Neural cell (in vitro differentiated cells): ENCODE data around the gene ASTL. TPM values are rescaled to one million over a fixed set of nuclear protein-coding genes. Genes with fewer than 3 reads are reported as not detected.

Experiments used
- H2AFZ ChIP-seq: fragments of 200-600, 300-800 bp; sonication (generic), shearing (Covaris generic); 2 replicates; pipeline ENCODE4 v1.6.0; 2014; ENCODE audit warnings: low read depth, mild to moderate bottlenecking, antibody characterized with exemption, low read length, moderate library complexity
- H3F3A ChIP-seq: fragments of 200-600 bp; shearing (Covaris generic); 2 replicates; pipeline ENCODE4 v1.6.1; 2016; ENCODE audit warnings: mild to moderate bottlenecking, moderate library complexity, mixed read lengths, antibody characterized with exemption, low read length; ENCODE audit not compliant: insufficient read depth, poor library complexity, severe bottlenecking
- H3K27ac ChIP-seq: fragments of 200-600, 300-800 bp; sonication (generic), shearing (Covaris generic); 2 replicates; pipeline ENCODE4 v1.5.1; 2014; ENCODE audit warnings: mild to moderate bottlenecking, low read length, moderate library complexity
- H3K27me3 ChIP-seq: fragments of 300-800, 200-600 bp; sonication (generic), shearing (Covaris generic); 2 replicates; pipeline ENCODE4 v1.6.0; 2014; ENCODE audit warnings: mild to moderate bottlenecking, low read depth, low read length, moderate library complexity; ENCODE audit not compliant: insufficient read depth
- H3K36me3 ChIP-seq: fragments of 300-800, 200-600 bp; sonication (generic), shearing (Covaris generic); 2 replicates; pipeline ENCODE4 v1.5.1; 2014; ENCODE audit warnings: mild to moderate bottlenecking, antibody characterized with exemption, low read length, moderate library complexity; ENCODE audit not compliant: insufficient read depth
- H3K4me2 ChIP-seq: fragments of 300-800, 200-600 bp; sonication (generic), shearing (Covaris generic); 2 replicates; pipeline ENCODE4 v1.6.0; 2014; ENCODE audit warnings: mild to moderate bottlenecking, low read length
- H3K4me3 ChIP-seq: fragments of 300-800, 200-600 bp; sonication (generic), shearing (Covaris generic); 2 replicates; pipeline ENCODE4 v1.5.1; 2014; ENCODE audit warnings: mild to moderate bottlenecking, low read length, moderate library complexity
- H3K79me2 ChIP-seq: fragments of 200-600 bp; shearing (Covaris generic); replicated peaks from 2 replicates; pipeline ENCODE4 v1.6.0; 2014; ENCODE audit warnings: mild to moderate bottlenecking, low read length, moderate library complexity; ENCODE audit not compliant: insufficient read depth
- H3K9ac ChIP-seq: fragments of 300-800, 200-600 bp; sonication (generic), shearing (Covaris generic); 2 replicates; pipeline ENCODE4 v1.6.1; 2016; ENCODE audit warnings: mild to moderate bottlenecking, low read length, mixed read lengths
- H3K9me2 ChIP-seq: fragments of 200-600 bp; shearing (Covaris generic); 2 replicates; pipeline ENCODE4 v1.6.1; 2016; ENCODE audit warnings: mild to moderate bottlenecking, low read length, mixed read lengths; ENCODE audit not compliant: insufficient read depth
- H3K9me3 ChIP-seq: fragments of 200-600, 300-800 bp; sonication (generic), shearing (Covaris generic); 2 replicates; pipeline ENCODE4 v1.6.1; 2016; ENCODE audit warnings: mild to moderate bottlenecking, mixed run types, low read length, moderate library complexity, mixed read lengths
- H4K20me1 ChIP-seq: fragments of 200-600 bp; shearing (Covaris generic); 2 replicates; pipeline ENCODE4 v1.6.1; 2016; ENCODE audit warnings: mild to moderate bottlenecking, mixed run types; ENCODE audit not compliant: insufficient read depth
- CTCF ChIP-seq: fragments of 450-650 bp; IDR thresholded peaks from 2 replicates; pipeline ENCODE4 v1.5.1; 2014; ENCODE audit warnings: antibody characterized with exemption, mild to moderate bottlenecking, moderate library complexity; ENCODE audit not compliant: poor library complexity, severe bottlenecking
- EP300 ChIP-seq: fragments of 450-650 bp; conservative IDR thresholded peaks from 2 replicates; pipeline ENCODE4 v1.6.1; 2014; ENCODE audit warnings: antibody characterized with exemption, mild to moderate bottlenecking, moderate library complexity; ENCODE audit not compliant: poor library complexity, severe bottlenecking
- EZH2 ChIP-seq: fragments of 200-600, 300-800 bp; shearing (Covaris generic), sonication (generic); IDR thresholded peaks from 2 replicates; pipeline ENCODE4 v1.6.1; 2014; ENCODE audit warnings: antibody characterized with exemption, low read length, borderline replicate concordance, mild to moderate bottlenecking; ENCODE audit not compliant: insufficient read depth, poor library complexity, severe bottlenecking
- MXI1 ChIP-seq: fragments of 450-650 bp; conservative IDR thresholded peaks from 2 replicates; pipeline ENCODE4 v1.6.1; 2014; ENCODE audit warnings: antibody characterized with exemption, mild to moderate bottlenecking; ENCODE audit not compliant: poor library complexity, severe bottlenecking
- POLR2AphosphoS5 ChIP-seq: IDR thresholded peaks from 2 replicates; pipeline ENCODE4 v1.6.1; 2012
- RAD21 ChIP-seq: fragments of 450-650 bp; conservative IDR thresholded peaks from 2 replicates; pipeline ENCODE4 v1.6.1; 2014; ENCODE audit warnings: antibody characterized with exemption, mild to moderate bottlenecking, moderate library complexity
- REST ChIP-seq: IDR thresholded peaks from 2 replicates; pipeline ENCODE4 v1.6.1; 2012; ENCODE audit warnings: borderline replicate concordance
- SMC3 ChIP-seq: fragments of 450-650 bp; conservative IDR thresholded peaks from 2 replicates; pipeline ENCODE4 v1.6.1; 2014; ENCODE audit warnings: antibody characterized with exemption, mild to moderate bottlenecking, moderate library complexity; ENCODE audit not compliant: poor library complexity
- TAF1 ChIP-seq: IDR thresholded peaks from 2 replicates; pipeline ENCODE4 v1.6.1; 2012; ENCODE audit warnings: low read depth
- polyA plus RNA-seq: library from polyadenylated mRNA; depleted of rRNA; stranded (reverse); fragments of >200 nt; gene quantifications from 2 replicates; pipeline ENCODE4 v1.2.3, GENCODE V29; 2014

The ASTL gene
- polyA plus RNA-seq, 1 donor from 2014 or later: not detected

- no peak overlapping the region for H3K4me2 ChIP-seq
- no peak overlapping the region for H2AFZ ChIP-seq
- TF ChIP-seq POLR2AphosphoS5 (no peak), EP300 (no peak), MXI1 (no peak), TAF1 (no peak), RAD21 (no peak)
Measured at GRCh38 chr2:96092573-96092877, 45.8 kb downstream of the ASTL start.

GRCh38 chr2:96091711-96092572, 46.4 kb downstream of the ASTL start:
- Histone ChIP-seq H3K79me2 (no peaks in the 10 kb centered on the region), H3F3A (no peaks in the 10 kb centered on the region), H3K4me3 (no peak overlapping the region)

More at GRCh38 chr2:96092573-96092877, 45.8 kb downstream of the ASTL start:
- Histone ChIP-seq H3K27me3 (no peaks in the 10 kb centered on the region), H3K9me2 (no peaks in the 10 kb centered on the region), H3K27ac (no peak overlapping the region), H3K4me3 (no peak overlapping the region), H4K20me1 (no peaks in the 10 kb centered on the region), H3K79me2 (no peaks in the 10 kb centered on the region), H3F3A (no peaks in the 10 kb centered on the region), H3K9ac (no peak overlapping the region), H3K36me3 (no peaks in the 10 kb centered on the region), H3K9me3 (no peaks in the 10 kb centered on the region)

GRCh38 chr2:96091141-96091710, 47.1 kb downstream of the ASTL start:
- no peaks in the 10 kb centered on the region for H3K36me3 ChIP-seq
- TF ChIP-seq EP300 (no peak), REST (no peak), CTCF (no peak), EZH2 (no peak), MXI1 (no peak), POLR2AphosphoS5 (no peak), RAD21 (no peak), TAF1 (no peak), SMC3 (no peak)
- H3K9ac ChIP-seq: no peak overlapping the region
- H3K79me2 ChIP-seq: no peaks in the 10 kb centered on the region
- H4K20me1 ChIP-seq: no peaks in the 10 kb centered on the region
- no peaks in the 10 kb centered on the region for H3K9me2 ChIP-seq
- H3K27ac ChIP-seq: no peak overlapping the region
- H3K4me2 ChIP-seq: no peak overlapping the region
- H3K27me3 ChIP-seq: no peaks in the 10 kb centered on the region
- H3K4me3 ChIP-seq: no peak overlapping the region
- no peak overlapping the region for H2AFZ ChIP-seq
- H3F3A ChIP-seq: no peaks in the 10 kb centered on the region
- no peaks in the 10 kb centered on the region for H3K9me3 ChIP-seq

More at GRCh38 chr2:96091711-96092572, 46.4 kb downstream of the ASTL start:
- Histone ChIP-seq H4K20me1 (no peaks in the 10 kb centered on the region), H3K9me2 (no peaks in the 10 kb centered on the region), H2AFZ (no peak overlapping the region), H3K9me3 (no peaks in the 10 kb centered on the region), H3K4me2 (no peak overlapping the region), H3K36me3 (no peaks in the 10 kb centered on the region), H3K9ac (no peak overlapping the region), H3K27me3 (no peaks in the 10 kb centered on the region), H3K27ac (no peak overlapping the region)
- TF ChIP-seq CTCF (no peak), POLR2AphosphoS5 (no peak), EZH2 (no peak)
